GM12801 (cell line): ENCODE data around the gene PTPRZ1.

Experiments used
- TF ChIP-seq, protein P1 (sequence below): IDR thresholded peaks from one replicate; pipeline ENCODE4 v1.5.1; 2011; ENCODE audit warnings: control low read depth; ENCODE audit not compliant: insufficient read length; ENCODE audit errors: extremely low read depth

The PTPRZ1 gene

DNA sequence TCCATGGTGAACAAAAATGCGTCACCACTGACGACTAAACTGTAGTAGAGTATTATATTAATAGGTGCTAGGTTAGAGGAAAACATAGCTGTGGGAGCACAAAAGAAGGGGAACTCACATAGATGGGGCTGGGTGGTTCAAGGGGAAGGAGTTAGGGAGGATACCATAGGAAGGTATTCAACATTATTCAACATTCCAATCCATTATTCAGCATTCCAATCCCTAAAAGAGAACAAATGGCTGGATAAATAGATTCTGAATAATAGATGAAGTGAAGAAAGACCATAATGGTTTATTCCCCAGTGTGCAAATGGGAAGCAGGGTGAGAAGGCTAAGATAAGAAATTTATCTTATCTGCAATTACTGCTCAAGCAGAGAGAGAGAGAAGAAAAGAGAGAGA lies 209.7 kb downstream of the PTPRZ1 start:
- TF ChIP-seq, protein P1, sequence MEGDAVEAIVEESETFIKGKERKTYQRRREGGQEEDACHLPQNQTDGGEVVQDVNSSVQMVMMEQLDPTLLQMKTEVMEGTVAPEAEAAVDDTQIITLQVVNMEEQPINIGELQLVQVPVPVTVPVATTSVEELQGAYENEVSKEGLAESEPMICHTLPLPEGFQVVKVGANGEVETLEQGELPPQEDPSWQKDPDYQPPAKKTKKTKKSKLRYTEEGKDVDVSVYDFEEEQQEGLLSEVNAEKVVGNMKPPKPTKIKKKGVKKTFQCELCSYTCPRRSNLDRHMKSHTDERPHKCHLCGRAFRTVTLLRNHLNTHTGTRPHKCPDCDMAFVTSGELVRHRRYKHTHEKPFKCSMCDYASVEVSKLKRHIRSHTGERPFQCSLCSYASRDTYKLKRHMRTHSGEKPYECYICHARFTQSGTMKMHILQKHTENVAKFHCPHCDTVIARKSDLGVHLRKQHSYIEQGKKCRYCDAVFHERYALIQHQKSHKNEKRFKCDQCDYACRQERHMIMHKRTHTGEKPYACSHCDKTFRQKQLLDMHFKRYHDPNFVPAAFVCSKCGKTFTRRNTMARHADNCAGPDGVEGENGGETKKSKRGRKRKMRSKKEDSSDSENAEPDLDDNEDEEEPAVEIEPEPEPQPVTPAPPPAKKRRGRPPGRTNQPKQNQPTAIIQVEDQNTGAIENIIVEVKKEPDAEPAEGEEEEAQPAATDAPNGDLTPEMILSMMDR: no peak

DNA sequence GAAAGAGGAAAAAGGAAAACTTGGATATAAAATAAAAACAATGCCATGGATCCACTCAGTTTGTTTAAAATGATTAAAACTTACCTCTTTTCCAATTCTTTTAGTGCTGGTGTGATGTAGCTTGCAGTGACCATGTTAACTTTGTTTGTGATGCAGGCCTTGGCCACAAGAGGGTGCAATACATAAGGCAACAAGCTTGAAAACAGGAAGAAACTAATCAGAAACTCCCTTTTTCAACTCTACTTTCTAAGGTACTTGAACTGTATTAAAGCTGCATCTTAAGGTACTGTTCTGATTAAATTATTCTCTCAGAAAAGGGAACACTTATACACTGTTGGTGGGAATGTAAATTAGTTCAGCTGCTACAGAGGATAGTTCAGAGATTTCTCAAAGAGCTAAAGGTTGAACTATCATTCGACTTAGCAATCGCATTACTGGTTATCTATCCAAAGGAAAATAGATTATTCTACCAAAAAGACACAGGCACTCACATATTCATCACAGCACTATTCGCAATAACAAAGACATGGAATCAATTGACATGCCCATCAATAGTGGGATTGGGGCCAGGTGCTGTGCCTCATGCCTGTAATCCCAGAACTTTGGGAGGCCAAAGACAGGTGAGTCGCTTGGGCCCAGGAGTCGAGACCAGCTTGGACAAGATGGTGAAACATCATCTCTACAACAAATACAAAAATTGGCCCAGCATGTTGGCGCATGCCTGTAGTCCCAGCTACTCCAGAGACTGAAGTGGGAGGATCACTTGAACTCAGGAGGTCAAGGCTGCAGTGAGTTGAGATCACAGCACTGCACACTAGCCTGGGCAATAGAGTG lies 220.2 kb downstream of the PTPRZ1 start:
- TF ChIP-seq, protein P1: no peak

DNA sequence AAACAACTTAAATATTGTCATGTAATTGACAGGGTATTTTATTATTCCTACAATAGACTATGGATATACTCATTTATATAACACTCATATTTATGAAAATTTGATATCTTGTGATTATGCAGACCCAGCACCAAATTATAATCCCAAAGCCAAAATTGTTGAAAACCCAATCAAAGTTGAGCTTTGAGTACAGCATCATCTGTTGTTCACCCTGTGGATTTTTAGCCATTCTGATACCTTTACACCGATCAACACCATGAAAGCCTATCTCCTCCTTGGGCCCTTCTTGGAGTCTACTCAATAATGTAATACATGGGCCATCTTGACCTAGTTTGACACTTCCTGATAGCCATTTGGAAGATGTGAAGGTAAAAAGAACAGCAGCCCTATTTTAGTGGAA lies 221.6 kb downstream of the PTPRZ1 start:
- TF ChIP-seq, protein P1: no peak

DNA sequence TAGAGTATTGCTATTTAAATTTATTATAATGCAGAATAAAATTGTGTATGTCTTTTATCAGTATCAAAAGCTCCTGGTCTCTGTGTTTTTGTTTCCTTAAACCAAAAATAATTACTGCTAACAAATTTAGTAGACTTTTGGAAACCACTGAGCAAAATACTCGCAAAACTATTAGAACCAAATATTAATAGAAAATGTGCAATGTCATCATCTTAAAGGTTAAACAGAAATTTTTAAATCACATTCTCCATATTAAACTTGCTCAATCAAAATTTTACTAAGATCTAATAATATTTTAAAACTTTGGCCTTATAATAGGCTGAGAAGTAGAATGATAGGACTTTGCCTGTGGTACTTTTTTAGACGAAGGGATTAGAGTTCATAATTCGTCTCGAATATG lies 222.7 kb downstream of the PTPRZ1 start:
- TF ChIP-seq, protein P1: no peak

DNA sequence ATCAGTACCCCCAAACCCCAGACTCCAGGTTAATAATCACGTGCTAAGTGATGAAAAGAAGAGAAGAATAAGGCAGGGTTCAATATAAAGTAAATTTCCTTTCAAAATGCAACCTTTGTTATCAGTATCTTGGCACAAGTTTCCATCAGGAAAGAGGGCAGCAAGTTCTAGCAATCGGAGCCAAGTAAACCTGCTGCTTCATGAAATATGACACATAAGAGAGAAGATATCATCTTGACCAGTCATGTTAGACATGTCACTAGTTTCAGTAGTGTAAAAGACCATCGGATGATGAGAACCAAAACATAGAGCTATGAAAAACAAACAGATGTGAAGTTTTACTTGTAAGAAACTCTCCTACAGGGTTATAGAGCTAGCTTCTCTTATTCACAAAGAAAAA lies 227.1 kb downstream of the PTPRZ1 start:
- TF ChIP-seq, protein P1: no peak

DNA sequence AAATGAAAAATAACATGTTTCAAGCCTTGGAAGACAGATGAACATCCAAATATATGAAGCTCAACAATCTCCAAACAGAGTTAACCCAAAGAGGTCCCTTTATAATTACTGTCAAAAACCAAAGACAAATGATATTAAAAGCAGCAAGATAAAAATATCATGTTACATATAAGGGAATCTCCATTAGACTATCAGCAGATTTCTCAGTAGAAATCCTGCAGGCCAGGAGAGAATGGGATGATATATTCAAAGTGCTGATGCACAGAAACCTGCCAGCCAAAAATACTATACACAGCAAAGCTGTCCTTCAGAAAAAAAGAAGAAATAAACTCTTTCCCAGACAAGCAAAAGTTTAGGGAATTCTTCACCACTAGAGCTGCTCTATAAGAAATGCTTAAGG lies 230.1 kb downstream of the PTPRZ1 start:
- TF ChIP-seq, protein P1: no peak
